SK-N-MC (cell line): Measurements from ENCODE around the gene APOB.

Source experiments
- EZH2 ChIP-seq: fragments of 200-600 bp; sonication (generic); IDR thresholded peaks from one replicate; pipeline ENCODE4 v1.6.1; 2017; ENCODE audit warnings: antibody characterized with exemption
- POLR2AphosphoS5 ChIP-seq: IDR thresholded peaks from 2 replicates; pipeline ENCODE4 v1.6.1; 2012; ENCODE audit warnings: mild to moderate bottlenecking, low read depth, low read length, borderline replicate concordance

DNA sequence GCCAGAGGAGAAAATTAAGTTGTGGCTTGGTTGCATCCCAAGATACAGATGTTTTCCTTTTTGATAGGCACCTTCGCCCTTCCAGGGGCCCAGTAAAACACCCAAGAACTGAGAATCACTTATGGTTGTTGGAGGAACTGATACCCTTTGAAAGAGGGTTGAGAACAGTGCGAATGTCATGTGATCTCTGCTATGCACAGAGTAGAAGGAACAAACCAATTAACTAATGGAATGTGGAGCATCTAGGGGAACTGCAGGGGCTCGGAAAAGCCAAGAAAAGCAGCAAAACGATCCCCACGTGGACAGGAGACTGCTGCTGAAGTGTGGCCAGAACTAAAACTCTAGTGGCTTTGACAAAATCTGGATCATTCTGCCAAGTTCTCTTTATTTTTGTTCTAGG lies 58.8 kb downstream of the APOB start:
- TF ChIP-seq POLR2AphosphoS5, result no peak
- TF ChIP-seq EZH2, result no peak
